ENCODE results near the gene ZNF469.

DNA sequence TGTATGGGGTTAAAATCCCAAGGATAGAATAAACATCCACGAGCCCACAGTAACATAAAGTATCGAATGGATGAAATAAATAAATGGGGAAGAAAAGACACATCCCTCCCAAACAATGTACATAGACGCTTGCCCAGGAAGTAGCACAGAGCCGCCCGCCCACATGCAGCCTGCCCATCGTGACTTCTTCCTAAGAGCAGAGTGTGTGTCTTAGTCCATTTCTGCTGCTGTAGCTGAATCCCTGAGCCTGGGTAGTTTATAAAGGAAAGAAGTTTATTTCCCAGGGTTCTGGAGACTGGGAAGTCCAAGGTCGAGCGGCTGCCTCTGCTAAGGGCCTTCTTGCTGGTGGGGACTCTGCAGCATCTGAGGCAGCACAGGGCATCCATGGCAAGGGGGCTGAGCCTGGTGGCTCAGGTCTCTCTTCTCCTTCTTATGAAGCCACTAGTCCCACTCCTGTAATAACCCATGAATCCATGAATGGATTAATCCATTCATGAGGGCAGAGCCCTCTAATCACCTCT, 39.4 kb upstream of the ZNF469 start:
- TF ChIP-seq, protein P1, sequence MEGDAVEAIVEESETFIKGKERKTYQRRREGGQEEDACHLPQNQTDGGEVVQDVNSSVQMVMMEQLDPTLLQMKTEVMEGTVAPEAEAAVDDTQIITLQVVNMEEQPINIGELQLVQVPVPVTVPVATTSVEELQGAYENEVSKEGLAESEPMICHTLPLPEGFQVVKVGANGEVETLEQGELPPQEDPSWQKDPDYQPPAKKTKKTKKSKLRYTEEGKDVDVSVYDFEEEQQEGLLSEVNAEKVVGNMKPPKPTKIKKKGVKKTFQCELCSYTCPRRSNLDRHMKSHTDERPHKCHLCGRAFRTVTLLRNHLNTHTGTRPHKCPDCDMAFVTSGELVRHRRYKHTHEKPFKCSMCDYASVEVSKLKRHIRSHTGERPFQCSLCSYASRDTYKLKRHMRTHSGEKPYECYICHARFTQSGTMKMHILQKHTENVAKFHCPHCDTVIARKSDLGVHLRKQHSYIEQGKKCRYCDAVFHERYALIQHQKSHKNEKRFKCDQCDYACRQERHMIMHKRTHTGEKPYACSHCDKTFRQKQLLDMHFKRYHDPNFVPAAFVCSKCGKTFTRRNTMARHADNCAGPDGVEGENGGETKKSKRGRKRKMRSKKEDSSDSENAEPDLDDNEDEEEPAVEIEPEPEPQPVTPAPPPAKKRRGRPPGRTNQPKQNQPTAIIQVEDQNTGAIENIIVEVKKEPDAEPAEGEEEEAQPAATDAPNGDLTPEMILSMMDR (IDR thresholded peaks at IDR 0.05) = no peak
- no peak for TF ChIP-seq POLR2A (IDR thresholded peaks at IDR 0.05)

Measured in heart left ventricle (tissue), 13 donors.